Activated CD4-positive, alpha-beta memory T cell treated with anti-CD3 and anti-CD28 coated beads for 36 hours (primary cell): Measurements from ENCODE around the gene OSTF1. TPM values are rescaled to one million over a fixed set of nuclear protein-coding genes. Genes with fewer than 3 reads are reported as not detected.

ENCODE experiments used
- CTCF ChIA-PET: fragments of 350-600 bp; sonication (Branson Sonifier 250); formaldehyde crosslinking; loops from one replicate; lab custom pipeline; 2021; ENCODE audit warnings: antibody characterized with exemption, inconsistent platforms; lab: Charles Lee
- POLR2A ChIA-PET: fragments of 350-600 bp; sonication (Branson Sonifier 250); formaldehyde crosslinking; loops from one replicate; lab custom pipeline; 2021; ENCODE audit warnings: antibody characterized with exemption; lab: Charles Lee
- DNase-seq: peaks from one replicate; pipeline ENCODE4 v3.0.0-alpha.2; 2020
- H3K27ac Mint-ChIP-seq: one replicate; pipeline ENCODE4 v1.8.0; 2021; ENCODE audit warnings: mixed read lengths
- H3K27me3 Mint-ChIP-seq: one replicate; pipeline ENCODE4 v1.8.0; 2021; ENCODE audit warnings: mixed read lengths
- H3K36me3 Mint-ChIP-seq: one replicate; pipeline ENCODE4 v1.8.0; 2021; ENCODE audit warnings: mixed read lengths
- H3K4me1 Mint-ChIP-seq: one replicate; pipeline ENCODE4 v1.8.0; 2021; ENCODE audit warnings: low read depth, mixed read lengths
- H3K4me3 Mint-ChIP-seq: one replicate; pipeline ENCODE4 v1.8.0; 2021; ENCODE audit warnings: mild to moderate bottlenecking, mixed read lengths
- H3K9me3 Mint-ChIP-seq: one replicate; pipeline ENCODE4 v1.8.0; 2021; ENCODE audit warnings: mixed read lengths
- intact Hi-C: fragments of 100-400 bp; cut with micrococcal nuclease; formaldehyde crosslinking; loops from one replicate; pipeline ENCODE4 v1.15.1; 2023
- total RNA-seq, 2 experiments: library from RNA; stranded (reverse); gene quantifications; one replicate each; pipeline ENCODE4 v1.2.3, GENCODE V29; 2021

The OSTF1 gene
- total RNA-seq, 2 experiments from 2014 or later, result 151 TPM

- H3K9me3 Mint-ChIP-seq, result no peaks in the 10 kb centered on the region
- ChIA-PET CTCF (no interaction called here), POLR2A (no interaction called here)
- peaks cover 54% of the 10 kb centered on the region for H3K4me1 Mint-ChIP-seq
- intact Hi-C loops, result loop anchor here (1.0 to 2.0 kb wide), 2 partner anchors 20 to 40 kb away; partner anchors contain the start of genes NMRK1 and OSTF1
- H3K27me3 Mint-ChIP-seq, result no peaks in the 10 kb centered on the region
- no peak overlapping the region for H3K27ac Mint-ChIP-seq
- no peak overlapping the region for H3K4me3 Mint-ChIP-seq
- H3K36me3 Mint-ChIP-seq, result peaks cover 37% of the 10 kb centered on the region
- no peak for DNase-seq
Measured at GRCh38 chr9:75128535-75128934, 40.2 kb downstream of the OSTF1 start.

- Mint-ChIP-seq H3K27me3 (no peaks in the 10 kb centered on the region), H3K27ac (no peak overlapping the region), H3K9me3 (no peaks in the 10 kb centered on the region), H3K4me3 (no peak overlapping the region), H3K4me1 (peaks cover 43% of the 10 kb centered on the region), H3K36me3 (peaks cover 42% of the 10 kb centered on the region)
- ChIA-PET CTCF (interaction anchor here (1.3 to 1.5 kb wide), 2 partner anchors 38 to 55 kb away, joined by 4 to 5 read pairs; no protein-coding TSS in a partner anchor), POLR2A (no interaction called here)
- intact Hi-C loops, result no loop called here
- DNase-seq, result no peak
Measured at GRCh38 chr9:75130172-75130571, 41.9 kb downstream of the OSTF1 start.

GRCh38 chr9:75130621-75131230 lies 42.4 kb downstream of the OSTF1 start:
- peaks cover 45% of the 10 kb centered on the region for H3K36me3 Mint-ChIP-seq
- DNase-seq, result no peak
- no peak overlapping the region for H3K4me3 Mint-ChIP-seq
- ChIA-PET POLR2A (no interaction called here), CTCF (interaction anchor here (0.7 to 1.3 kb wide), 3 partner anchors 18 to 55 kb away, joined by 3 to 5 read pairs (median 4); no protein-coding TSS in a partner anchor)
- H3K27ac Mint-ChIP-seq, result no peak overlapping the region
- H3K4me1 Mint-ChIP-seq, result peaks cover 38% of the 10 kb centered on the region
- H3K27me3 Mint-ChIP-seq, result no peaks in the 10 kb centered on the region
- H3K9me3 Mint-ChIP-seq, result no peaks in the 10 kb centered on the region
- intact Hi-C loops, result no loop called here

- ChIA-PET CTCF (interaction anchor here (0.7 to 0.9 kb wide), 2 partner anchors 17 to 54 kb away, joined by 3 to 5 read pairs; no protein-coding TSS in a partner anchor), POLR2A (no interaction called here)
- Mint-ChIP-seq H3K4me3 (no peak overlapping the region), H3K4me1 (peaks cover 38% of the 10 kb centered on the region), H3K9me3 (no peaks in the 10 kb centered on the region), H3K27ac (no peak overlapping the region), H3K36me3 (peaks cover 49% of the 10 kb centered on the region), H3K27me3 (no peaks in the 10 kb centered on the region)
- no peak for DNase-seq
- intact Hi-C loops, result no loop called here
Measured at GRCh38 chr9:75131700-75132099, 43.4 kb downstream of the OSTF1 start.

GRCh38 chr9:75132244-75132643 lies 43.9 kb downstream of the OSTF1 start:
- no peak overlapping the region for H3K4me3 Mint-ChIP-seq
- H3K9me3 Mint-ChIP-seq, result no peaks in the 10 kb centered on the region
- peaks cover 39% of the 10 kb centered on the region for H3K4me1 Mint-ChIP-seq
- ChIA-PET CTCF (interaction anchor here (0.6 to 1.5 kb wide), 2 partner anchors 9 to 40 kb away, joined by 3 to 6 read pairs; no protein-coding TSS in a partner anchor), POLR2A (interaction anchor here (1.5 kb wide), 1 partner anchor 17 kb away, joined by 4 read pairs; no protein-coding TSS in a partner anchor)
- peaks cover 54% of the 10 kb centered on the region for H3K36me3 Mint-ChIP-seq
- no peak overlapping the region for H3K27ac Mint-ChIP-seq
- H3K27me3 Mint-ChIP-seq, result no peaks in the 10 kb centered on the region
- intact Hi-C loops, result no loop called here
- DNase-seq, result no peak

GRCh38 chr9:75133396-75133795 lies 45.1 kb downstream of the OSTF1 start:
- Mint-ChIP-seq H3K27ac (no peak overlapping the region), H3K36me3 (peaks cover 56% of the 10 kb centered on the region), H3K4me1 (peaks cover 42% of the 10 kb centered on the region), H3K27me3 (no peaks in the 10 kb centered on the region), H3K9me3 (no peaks in the 10 kb centered on the region), H3K4me3 (no peak overlapping the region)
- CTCF ChIA-PET, result interaction anchor here (1.5 kb wide), 1 partner anchor 41 kb away, joined by 6 read pairs; no protein-coding TSS in a partner anchor
- POLR2A ChIA-PET, result interaction anchor here (1.2 to 1.5 kb wide), 2 partner anchors 15 to 69 kb away, joined by 3 to 4 read pairs; no protein-coding TSS in a partner anchor
- no peak for DNase-seq
- intact Hi-C loops, result no loop called here

- no peaks in the 10 kb centered on the region for H3K27me3 Mint-ChIP-seq
- CTCF ChIA-PET, result interaction anchor here (1.2 kb wide), 1 partner anchor 51 kb away, joined by 3 read pairs; no protein-coding TSS in a partner anchor
- H3K9me3 Mint-ChIP-seq, result no peaks in the 10 kb centered on the region
- H3K36me3 Mint-ChIP-seq, result peaks cover 54% of the 10 kb centered on the region
- DNase-seq, result no peak
- intact Hi-C loops, result no loop called here
- POLR2A ChIA-PET, result interaction anchor here (0.9 kb wide), 1 partner anchor 14 kb away, joined by 3 read pairs; no protein-coding TSS in a partner anchor
- peaks cover 42% of the 10 kb centered on the region for H3K4me1 Mint-ChIP-seq
- no peak overlapping the region for H3K4me3 Mint-ChIP-seq
- H3K27ac Mint-ChIP-seq, result no peak overlapping the region
Measured at GRCh38 chr9:75134495-75134894, 46.2 kb downstream of the OSTF1 start.

GRCh38 chr9:75138260-75139040 lies 50.1 kb downstream of the OSTF1 start:
- POLR2A ChIA-PET, result interaction anchor here (1.6 kb wide), 1 partner anchor 14 kb away, joined by 3 read pairs; no protein-coding TSS in a partner anchor
- no peak overlapping the region for H3K4me3 Mint-ChIP-seq

GRCh38 chr9:75139201-75139600 lies 50.9 kb downstream of the OSTF1 start:
- H3K27me3 Mint-ChIP-seq, result no peaks in the 10 kb centered on the region
- H3K4me3 Mint-ChIP-seq, result no peak overlapping the region
- H3K4me1 Mint-ChIP-seq, result peaks cover 55% of the 10 kb centered on the region
- intact Hi-C loops, result no loop called here
- H3K9me3 Mint-ChIP-seq, result peaks cover 9% of the 10 kb centered on the region
- no peak for DNase-seq
- H3K36me3 Mint-ChIP-seq, result peaks cover 66% of the 10 kb centered on the region
- ChIA-PET CTCF (interaction anchor here (1.4 kb wide), 1 partner anchor 13 kb away, joined by 3 read pairs; no protein-coding TSS in a partner anchor), POLR2A (interaction anchor here (1.6 kb wide), 1 partner anchor 13 kb away, joined by 3 read pairs; no protein-coding TSS in a partner anchor)
- peak overlapping the region; percentile 58 for H3K27ac Mint-ChIP-seq

More at GRCh38 chr9:75138260-75139040, 50.1 kb downstream of the OSTF1 start:
- Mint-ChIP-seq H3K27ac (peak overlapping the region; percentile 58), H3K36me3 (peaks cover 60% of the 10 kb centered on the region), H3K9me3 (peaks cover 2% of the 10 kb centered on the region), H3K27me3 (no peaks in the 10 kb centered on the region), H3K4me1 (peaks cover 52% of the 10 kb centered on the region)
- intact Hi-C loops, result loop anchor here (1.0 kb wide), 1 partner anchor 9 kb away; no protein-coding TSS in a partner anchor
- DNase-seq, result no peak
- CTCF ChIA-PET, result interaction anchor here (1.4 kb wide), 1 partner anchor 14 kb away, joined by 3 read pairs; no protein-coding TSS in a partner anchor

- intact Hi-C loops, result no loop called here
- no peak overlapping the region for H3K4me3 Mint-ChIP-seq
- H3K36me3 Mint-ChIP-seq, result peaks cover 70% of the 10 kb centered on the region
- peaks cover 53% of the 10 kb centered on the region for H3K4me1 Mint-ChIP-seq
- no peak for DNase-seq
- H3K27ac Mint-ChIP-seq, result no peak overlapping the region
- H3K27me3 Mint-ChIP-seq, result no peaks in the 10 kb centered on the region
- CTCF ChIA-PET, result no interaction called here
- H3K9me3 Mint-ChIP-seq, result peaks cover 20% of the 10 kb centered on the region
- POLR2A ChIA-PET, result interaction anchor here (0.6 to 1.6 kb wide), 2 partner anchors 12 to 48 kb away, joined by 3 read pairs; no protein-coding TSS in a partner anchor
Measured at GRCh38 chr9:75140261-75140660, 51.9 kb downstream of the OSTF1 start.

- Mint-ChIP-seq H3K36me3 (peaks cover 71% of the 10 kb centered on the region), H3K4me1 (peaks cover 61% of the 10 kb centered on the region), H3K4me3 (no peak overlapping the region), H3K27ac (peak overlapping the region; percentile 67), H3K27me3 (no peaks in the 10 kb centered on the region), H3K9me3 (peaks cover 24% of the 10 kb centered on the region)
- ChIA-PET POLR2A (interaction anchor here (1.2 to 1.4 kb wide), 2 partner anchors 15 to 54 kb away, joined by 3 to 5 read pairs; partner anchors contain the start of gene OSTF1), CTCF (interaction anchor here (1.1 kb wide), 1 partner anchor 9 kb away, joined by 3 read pairs; no protein-coding TSS in a partner anchor)
- intact Hi-C loops, result no loop called here
- no peak for DNase-seq
Measured at GRCh38 chr9:75142202-75142601, 53.9 kb downstream of the OSTF1 start.
